Breast epithelium (tissue), 4 donors: ENCODE results near the gene IFI27. TPM values are rescaled to one million over a fixed set of nuclear protein-coding genes. Genes with fewer than 3 reads are reported as not detected.

Experiments
- DNase-seq, 2 donors: peaks; one replicate each; pipeline ENCODE4 v3.0.0-alpha.2; 2019; ENCODE audit warnings: low spot score in 2 of 2
- H3K27ac ChIP-seq, 2 donors: fragments of 200-600 bp; sonication (generic) in 1 of 2; one replicate each; pipeline ENCODE4 v1.5.1; 2016 to 2019; ENCODE audit warnings: mild to moderate bottlenecking in 1 of 2
- H3K27me3 ChIP-seq, 2 donors: fragments of 200-600 bp; sonication (generic) in 1 of 2; one replicate each; pipeline versions ENCODE4 v1.5.1 to v1.6.0; 2017 to 2019; ENCODE audit warnings: control low read depth in 1 of 2, mild to moderate bottlenecking in 1 of 2
- H3K36me3 ChIP-seq: fragments of 200-600 bp; one replicate; pipeline ENCODE4 v1.5.1; 2019
- H3K4me1 ChIP-seq, 2 donors: fragments of 200-600 bp; sonication (generic); one replicate each; pipeline ENCODE4 v1.5.1; 2016 to 2019; ENCODE audit warnings: control low read depth in 1 of 2
- H3K4me3 ChIP-seq, 3 donors: fragments of 200-600 bp; sonication (generic); 1 replicate in 2 of 3; 2 replicates in 1 of 3; pipeline ENCODE4 v1.5.1; 2016 to 2019; ENCODE audit warnings: mild to moderate bottlenecking in 3 of 3, moderate library complexity in 2 of 3
- H3K9me3 ChIP-seq, 2 donors: fragments of 200-600 bp; sonication (generic) in 1 of 2; one replicate each; pipeline ENCODE4 v1.5.1; 2016 to 2019; ENCODE audit warnings: control low read depth in 1 of 2
- CTCF ChIP-seq, 3 donors: fragments of 450-650 bp; IDR thresholded peaks; one replicate each; pipeline ENCODE4 v1.5.1; 2016 to 2017; ENCODE audit warnings: antibody characterized with exemption in 3 of 3, mild to moderate bottlenecking in 3 of 3, moderate library complexity in 3 of 3
- POLR2A ChIP-seq: fragments of 450-650 bp; IDR thresholded peaks from one replicate; pipeline ENCODE4 v1.6.1; 2016; ENCODE audit warnings: antibody characterized with exemption, mild to moderate bottlenecking, moderate library complexity
- POLR2AphosphoS5 ChIP-seq, 3 donors: sonication (generic); formaldehyde crosslinking; IDR thresholded peaks; one replicate each; pipeline ENCODE4 v1.6.1; 2017; ENCODE audit warnings: antibody characterized with exemption in 3 of 3
- intact Hi-C: fragments of 100-400 bp; cut with DNase I; formaldehyde crosslinking; loops from one replicate; pipeline ENCODE4 v1.15.1; 2023; ENCODE audit warnings: low total_unique reads
- total RNA-seq, 3 donors: library from RNA; depleted of rRNA; stranded (reverse); fragments of >200 nt; gene quantifications; one replicate each; pipeline ENCODE4 v1.1.0, GENCODE V29; 2016

IFI27 gene
- total RNA-seq, 3 donors from 2014 or later: 101 to 196 (median 160) TPM

DNA sequence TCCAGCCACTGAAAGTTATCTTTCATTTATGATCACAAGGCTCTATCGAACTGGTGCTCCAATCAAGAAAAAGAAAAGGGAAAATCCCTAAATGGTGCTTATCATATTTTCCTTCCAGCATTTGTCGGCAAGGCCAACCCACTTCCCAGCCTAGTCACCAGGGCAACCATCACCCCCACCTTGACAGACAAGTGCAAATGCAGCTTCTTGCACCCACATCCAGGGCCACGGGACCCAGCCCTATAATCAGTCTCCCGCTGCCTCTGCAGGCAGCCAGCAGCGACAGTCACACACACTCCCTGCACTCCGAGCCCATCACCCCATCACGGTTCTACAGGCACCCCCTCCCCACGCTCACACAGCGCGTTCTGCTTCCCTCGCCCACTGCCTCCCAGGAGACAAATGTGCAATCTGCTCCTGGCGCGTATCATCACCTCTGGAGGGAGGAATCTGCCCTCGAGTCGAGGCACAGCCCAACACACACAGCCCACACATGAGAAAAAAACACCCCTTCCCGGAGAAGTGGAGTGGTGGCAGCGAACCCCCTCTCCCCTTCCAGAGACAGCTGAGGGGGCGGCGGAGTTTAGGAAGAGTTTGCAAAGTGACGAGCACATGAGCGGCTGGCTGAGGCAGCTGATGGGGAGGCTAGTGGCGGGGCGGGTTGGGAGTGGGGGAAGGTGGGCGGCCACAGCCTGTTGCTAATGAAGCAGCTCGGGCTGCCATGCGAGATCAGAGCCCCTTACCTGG lies 54.3 kb downstream of the IFI27 start:
- Histone ChIP-seq H3K36me3 (no peaks in the 10 kb centered on the region), H3K9me3 (no peaks in the 10 kb centered on the region), H3K27ac (no peak overlapping the region), H3K4me3 (peak overlapping the region in 1 of 3 donors; percentile 26), H3K27me3 (peaks cover 0 to 12% of the 10 kb centered on the region in 2 donors), H3K4me1 (no peaks in the 10 kb centered on the region)
- intact Hi-C loops: no loop called here
- DNase-seq: no peak
- TF ChIP-seq POLR2AphosphoS5 (IDR thresholded peaks at IDR 0.05): no peak
- TF ChIP-seq POLR2A: no peak
- no peak for TF ChIP-seq CTCF (IDR thresholded peaks at IDR 0.05)

DNA sequence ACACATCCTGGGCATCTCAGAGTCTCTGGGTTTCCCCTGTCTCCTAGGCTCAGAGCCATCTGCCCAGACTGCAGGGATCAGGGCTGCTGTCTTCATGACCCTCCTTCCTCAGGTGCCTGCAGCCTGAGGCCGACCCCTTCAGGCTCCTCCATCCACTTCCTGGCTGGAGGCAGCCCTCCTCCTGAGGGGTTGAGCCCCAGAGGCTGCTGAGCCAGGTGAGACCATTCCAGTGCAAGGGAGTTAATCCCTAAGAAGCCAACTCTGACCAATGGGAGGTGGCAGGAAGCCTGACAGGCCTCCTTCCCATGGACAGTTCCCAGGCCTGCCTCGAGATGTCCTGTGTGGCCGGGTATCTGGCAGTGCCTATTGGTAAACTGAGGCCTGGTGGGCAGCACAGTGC lies 55.2 kb downstream of the IFI27 start:
- H3K36me3 ChIP-seq: no peaks in the 10 kb centered on the region
- H3K4me1 ChIP-seq: no peaks in the 10 kb centered on the region
- TF ChIP-seq POLR2AphosphoS5 (IDR thresholded peaks at IDR 0.05) (no peak), CTCF (IDR thresholded peaks at IDR 0.05) (no peak), POLR2A (no peak)
- DNase-seq: no peak
- peaks cover 0 to 12% of the 10 kb centered on the region in 2 donors for H3K27me3 ChIP-seq
- no peaks in the 10 kb centered on the region for H3K9me3 ChIP-seq
- H3K4me3 ChIP-seq: no peak overlapping the region
- intact Hi-C loops: no loop called here
- H3K27ac ChIP-seq: no peak overlapping the region

Other genes starting within 250 kb of the IFI27 start
- gene FAM181A, start 183.4 kb upstream of the IFI27 start, total RNA-seq: not detected
- gene ASB2, start 134.2 kb upstream of the IFI27 start, total RNA-seq: 1 to 10 TPM in 2 of 3 donors, not detected in 1; 1.3 to 2.0 TPM
- gene CCDC197, start 113.4 kb upstream of the IFI27 start, total RNA-seq: not detected
- 1 to 10 TPM in 1 of 3 donors, under 1 TPM in 2; 0.64 to 1.6 (median 0.73) TPM for gene OTUB2, start 84.4 kb upstream of the IFI27 start, total RNA-seq
- gene DDX24, start 29.5 kb upstream of the IFI27 start, total RNA-seq: 100 to 1,000 TPM; 156 to 201 (median 172) TPM
- 10 to 100 TPM in 2 of 3 donors, 1 to 10 TPM in 1; 6.6 to 14.5 (median 10.6) TPM for gene IFI27L1, start 29.4 kb upstream of the IFI27 start, total RNA-seq
- gene IFI27L2, start 18.9 kb downstream of the IFI27 start, total RNA-seq: 10 to 100 TPM; 74.2 to 98.8 (median 92.1) TPM
- gene PPP4R4, start 63.6 kb downstream of the IFI27 start, total RNA-seq: 1 to 10 TPM in 2 of 3 donors, under 1 TPM in 1; 0.48 to 7.9 (median 7.2) TPM
- not detected for gene SERPINA10, start 182.5 kb downstream of the IFI27 start, total RNA-seq
- gene SERPINA6, start 212.6 kb downstream of the IFI27 start, total RNA-seq: 10 to 100 TPM in 1 of 3 donors, 1 to 10 TPM in 1, not detected in 1; 1.2 to 12.5 TPM